Panc1 (cell line): ENCODE results near the gene VTN. TPM values are rescaled to one million over a fixed set of nuclear protein-coding genes. Genes with fewer than 3 reads are reported as not detected.

ENCODE experiments used
- ATAC-seq: fragments of 200-7000 bp; cut with Tn5 transposase; 2 replicates; pipeline ENCODE4 v1.9.1; 2020; ENCODE audit warnings: mild to moderate bottlenecking, moderate library complexity
- BruUV-seq: library from RNA; stranded (reverse); fragments of 400-500 nt; replicated peaks from 2 replicates; lab custom pipeline; 2021; lab: Mats Ljungman, UMichigan
- CTCF ChIA-PET: fragments of 300-600 bp; sonication (Branson Sonifier 250); formaldehyde crosslinking; loops from one replicate; lab custom pipeline; 2022; ENCODE audit warnings: antibody characterized with exemption; lab: Charles Lee
- POLR2A ChIA-PET: fragments of 300-600 bp; sonication (Branson Sonifier 250); formaldehyde crosslinking; loops from one replicate; lab custom pipeline; 2022; ENCODE audit warnings: antibody characterized with exemption; lab: Charles Lee
- DNase-seq: peaks from one replicate; pipeline ENCODE4 v3.0.0-alpha.2; 2010; ENCODE audit warnings: low read depth, low spot score
- H3K27ac ChIP-seq: 2 replicates; pipeline ENCODE4 v1.5.1; 2011; ENCODE audit warnings: mild to moderate bottlenecking, low read length, inconsistent platforms
- H3K27me3 ChIP-seq: fragments of 200-500 bp; sonication (Bioruptor generic); 2 replicates; pipeline ENCODE4 v1.6.0; 2014; ENCODE audit warnings: low read length, inconsistent platforms; ENCODE audit not compliant: control insufficient read depth, insufficient read depth
- H3K36me3 ChIP-seq: fragments of 200-500 bp; sonication (Bioruptor generic); 2 replicates; pipeline ENCODE4 v1.5.1; 2014; ENCODE audit warnings: inconsistent platforms, mild to moderate bottlenecking, low read length, moderate library complexity; ENCODE audit not compliant: control insufficient read depth, insufficient read depth
- H3K4me1 ChIP-seq: 2 replicates; pipeline ENCODE4 v1.5.1; 2011; ENCODE audit warnings: inconsistent platforms, mild to moderate bottlenecking, low read length, moderate library complexity; ENCODE audit not compliant: control insufficient read depth, insufficient read depth
- H3K4me3 ChIP-seq, 2 experiments: 2 replicates each; pipeline ENCODE4 v1.5.1; 2011 to 2012; ENCODE audit warnings: low read depth in 2 of 2, low read length in 2 of 2, mild to moderate bottlenecking in 2 of 2, inconsistent platforms in 1 of 2, moderate library complexity in 1 of 2
- H3K9me3 ChIP-seq: fragments of 200-500 bp; sonication (Bioruptor generic); 2 replicates; pipeline ENCODE4 v1.5.1; 2014; ENCODE audit warnings: low read depth, mild to moderate bottlenecking, inconsistent platforms, low read length, moderate library complexity; ENCODE audit not compliant: control insufficient read depth, insufficient read depth
- CTCF ChIP-seq: fragments of 450-650 bp; IDR thresholded peaks from 2 replicates; pipeline ENCODE4 v1.5.1; 2017; ENCODE audit warnings: mild to moderate bottlenecking
- POLR2AphosphoS5 ChIP-seq: IDR thresholded peaks from 2 replicates; pipeline ENCODE4 v1.6.1; 2012; ENCODE audit warnings: mild to moderate bottlenecking, low read depth, low read length, moderate library complexity
- REST ChIP-seq, 2 experiments: IDR thresholded peaks; 2 replicates each; pipeline ENCODE4 v1.6.1; 2011 to 2012; ENCODE audit warnings: low read depth in 2 of 2, control low read depth in 1 of 2, low read length in 1 of 2, mild to moderate bottlenecking in 1 of 2, moderate library complexity in 1 of 2; ENCODE audit not compliant: insufficient read depth in 1 of 2
- SIN3A ChIP-seq: IDR thresholded peaks from 2 replicates; pipeline ENCODE4 v1.6.1; 2012; ENCODE audit warnings: low read depth, mild to moderate bottlenecking, low read length, moderate library complexity, borderline replicate concordance; ENCODE audit not compliant: insufficient read depth
- TCF7L2 ChIP-seq: IDR thresholded peaks from 2 replicates; pipeline ENCODE4 v1.6.1; 2011; ENCODE audit warnings: mild to moderate bottlenecking, low read depth, low read length, inconsistent platforms
- in situ Hi-C: cut with HindIII; loops from 2 replicates; pipeline ENCODE4 v1.10.0; 2016; ENCODE audit warnings: low sequenced_read_pairs, low pct_unique_long_range_greater_than_20kb
- intact Hi-C: fragments of 100-400 bp; cut with micrococcal nuclease; formaldehyde crosslinking; loops from one replicate; pipeline ENCODE4 v1.10.0; 2022; ENCODE audit not compliant: unreplicated experiment
- total RNA-seq: library from RNA; stranded (reverse); gene quantifications from one replicate; pipeline ENCODE4 v1.2.1, GENCODE V29; 2021; ENCODE audit not compliant: unreplicated experiment

VTN gene
- total RNA-seq, 1 experiment from 2014 or later, result 2.3 TPM

DNA sequence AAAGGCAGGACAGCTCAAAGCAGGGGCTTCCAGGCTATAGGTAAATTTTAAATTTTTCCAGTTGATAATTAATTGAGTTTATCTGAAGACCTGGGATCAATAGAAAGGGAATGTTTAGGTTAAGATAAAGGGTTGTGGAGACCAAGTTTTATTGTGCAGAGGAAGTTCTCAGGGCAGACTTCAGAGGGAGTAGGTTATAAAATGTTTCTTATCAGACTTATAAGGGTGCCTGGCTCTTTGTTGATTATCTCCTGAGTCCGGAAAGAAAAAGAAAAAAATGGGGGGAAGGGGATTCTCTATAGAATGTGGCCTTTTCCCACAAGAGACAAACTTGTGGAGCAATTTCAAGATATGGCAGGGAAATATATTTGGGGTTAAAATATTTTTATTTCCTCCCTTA, 20.0 kb upstream of the VTN start:
- CTCF ChIA-PET, result no interaction called here

DNA sequence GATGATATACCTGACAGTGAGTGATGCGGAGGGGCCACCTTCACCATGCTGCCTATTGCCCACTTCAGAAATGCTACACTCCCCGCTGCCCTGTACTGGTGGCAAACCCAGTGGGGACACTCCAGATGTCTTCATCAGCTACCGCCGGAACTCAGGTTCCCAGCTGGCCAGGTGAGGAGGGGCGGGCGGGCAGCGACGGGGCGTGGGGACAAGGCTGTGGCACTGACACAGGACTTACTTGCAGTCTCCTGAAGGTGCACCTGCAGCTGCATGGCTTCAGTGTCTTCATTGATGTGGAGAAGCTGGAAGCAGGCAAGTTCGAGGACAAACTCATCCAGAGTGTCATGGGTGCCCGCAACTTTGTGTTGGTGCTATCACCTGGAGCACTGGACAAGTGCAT, 18.0 kb upstream of the VTN start:
- TF ChIP-seq CTCF (no peak), REST (IDR thresholded peaks at IDR 0.05; ENCODE audit: insufficient read depth in 1 of 2, low read depth in 2 of 2, low read length in 1 of 2) (no peak), TCF7L2 (no peak), SIN3A (no peak), POLR2AphosphoS5 (no peak)
- in situ Hi-C loops, result no loop called here

More for the DNA sequence above, 20.0 kb upstream of the VTN start:
- in situ Hi-C loops (no loop called here), intact Hi-C loops (no loop called here)
- DNase-seq (no peak), ATAC-seq (no peak)
- TF ChIP-seq REST (IDR thresholded peaks at IDR 0.05; ENCODE audit: insufficient read depth in 1 of 2, low read depth in 2 of 2, low read length in 1 of 2) (no peak), POLR2AphosphoS5 (no peak), TCF7L2 (no peak), SIN3A (no peak), CTCF (no peak)
- Histone ChIP-seq H3K27ac (no peak overlapping the region), H3K9me3 (no peaks in the 10 kb centered on the region), H3K36me3 (no peaks in the 10 kb centered on the region), H3K27me3 (no peaks in the 10 kb centered on the region), H3K4me1 (no peaks in the 10 kb centered on the region), H3K4me3 (no peak overlapping the region)
- POLR2A ChIA-PET, result no interaction called here
- no TSS peak for BruUV-seq

More for the DNA sequence above, 18.0 kb upstream of the VTN start:
- no peak overlapping the region for H3K4me3 ChIP-seq
- CTCF ChIA-PET, result no interaction called here
- DNase-seq (no peak), ATAC-seq (no peak)
- no peaks in the 10 kb centered on the region for H3K36me3 ChIP-seq
- no peaks in the 10 kb centered on the region for H3K9me3 ChIP-seq
- H3K27ac ChIP-seq, result no peak overlapping the region
- no TSS peak for BruUV-seq
- H3K27me3 ChIP-seq, result no peaks in the 10 kb centered on the region
- intact Hi-C loops, result no loop called here
- POLR2A ChIA-PET, result no interaction called here
- H3K4me1 ChIP-seq, result no peaks in the 10 kb centered on the region
